Endometrial microvascular endothelial cells (primary cell): ENCODE measurements around the gene ENPP6. TPM values are rescaled to one million over a fixed set of nuclear protein-coding genes. Genes with fewer than 3 reads are reported as not detected.
"Not testable (repeated sequence)": the region's sequence is repeated elsewhere in the genome, so short reads cannot be mapped to it uniquely, and the experiment has no call there.

Experiments used
- in situ Hi-C: cut with HindIII; loops from 2 replicates; pipeline ENCODE4 v1.10.0; 2017; ENCODE audit warnings: low sequenced_read_pairs, low pct_unique_long_range_greater_than_20kb; ENCODE audit errors: inconsistent ontology term
- total RNA-seq: library from RNA; depleted of rRNA; stranded (reverse); fragments of >200 nt; gene quantifications from one replicate; pipeline ENCODE4 v1.2.3, GENCODE V29; 2015; ENCODE audit errors: inconsistent ontology term

The ENPP6 gene
- total RNA-seq, 1 donor from 2014 or later, result not detected

DNA sequence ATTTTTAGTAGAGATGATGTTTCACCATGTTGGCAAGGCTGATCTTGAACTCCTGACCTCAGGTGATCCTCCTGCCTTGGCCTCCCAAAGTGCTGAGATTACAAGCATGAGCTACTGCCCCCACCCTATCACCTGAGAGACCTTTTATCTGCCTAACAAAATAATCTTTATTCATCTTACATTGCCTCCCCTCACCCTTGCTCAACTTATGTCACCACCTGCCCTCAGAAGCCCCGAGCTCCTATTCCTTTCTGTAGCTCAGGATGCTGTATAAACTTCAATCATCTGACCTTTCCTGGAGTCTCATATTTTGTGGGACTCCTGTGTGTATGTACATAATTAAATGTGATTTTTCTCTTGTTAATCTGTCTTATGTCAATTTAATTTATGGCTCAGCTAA, 29.7 kb upstream of the ENPP6 start:
- in situ Hi-C loops, result no loop called here

DNA sequence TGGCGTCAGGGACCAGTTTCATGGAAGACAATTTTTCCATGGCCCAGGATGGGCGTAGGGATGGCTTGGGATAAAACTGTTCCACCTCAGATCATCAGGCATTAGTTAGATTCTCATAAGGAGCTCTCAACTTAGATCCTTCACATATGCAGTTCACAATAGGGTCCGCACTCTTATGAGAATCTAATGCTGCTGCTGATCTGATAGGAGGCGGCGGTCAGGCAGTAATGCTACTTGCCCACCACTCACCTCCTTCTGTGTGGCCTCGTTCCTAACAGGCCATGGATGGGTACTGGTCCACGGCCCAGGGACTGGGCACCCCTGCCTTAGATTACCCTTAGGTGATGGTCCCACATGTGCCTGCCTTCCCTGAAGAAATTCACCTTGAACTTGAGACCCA, 28.8 kb upstream of the ENPP6 start:
- in situ Hi-C loops, result no loop called here

DNA sequence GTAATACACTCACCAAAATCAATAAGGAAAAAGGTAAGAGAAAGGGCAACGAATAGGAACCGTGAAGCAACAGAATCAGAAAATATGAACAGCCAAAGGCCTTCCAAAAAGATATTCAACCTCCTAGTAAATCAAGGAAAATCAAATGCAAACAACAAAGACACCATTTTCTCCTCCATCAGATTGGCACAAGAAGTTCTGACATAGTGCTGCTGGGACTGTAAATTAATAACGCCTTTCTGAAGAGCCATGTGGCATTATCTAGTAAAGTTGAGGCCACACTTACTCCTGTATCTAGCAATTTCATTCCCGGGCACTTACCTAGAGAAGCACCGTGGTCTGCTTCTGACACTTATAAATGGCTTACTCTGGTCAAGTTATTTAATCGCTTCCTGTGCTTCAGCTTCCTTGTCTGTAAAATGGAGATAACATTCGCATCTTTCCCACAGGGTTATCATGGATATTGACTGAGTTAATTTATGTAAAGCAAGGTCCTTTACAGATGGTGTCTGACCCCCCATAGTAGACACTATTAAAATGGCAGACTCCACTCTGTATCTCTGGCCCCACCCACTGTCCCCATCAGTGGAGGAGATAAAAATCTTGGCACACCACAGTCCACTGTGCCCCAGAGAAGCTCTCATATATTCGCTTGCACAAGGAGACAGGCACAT, 20.5 kb upstream of the ENPP6 start:
- in situ Hi-C loops, result no loop called here

DNA sequence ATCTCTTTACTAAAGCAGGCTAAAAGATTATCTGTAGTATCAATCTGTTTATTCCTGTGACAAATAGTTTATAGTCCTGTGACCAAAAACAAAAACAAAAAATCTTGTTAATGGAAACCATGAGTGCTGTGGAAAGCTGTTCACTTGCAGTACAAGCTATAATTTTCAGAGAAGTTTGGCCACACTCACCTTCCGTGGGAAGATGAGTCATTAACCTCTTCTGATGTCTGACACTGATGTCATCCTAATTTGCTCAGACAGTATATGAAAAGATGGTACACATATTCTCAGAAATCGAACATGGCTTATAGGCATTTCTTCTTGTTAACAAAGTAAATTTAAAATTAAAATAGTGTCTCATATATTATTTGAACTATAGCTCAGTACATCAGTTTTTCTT, 19.9 kb upstream of the ENPP6 start:
- in situ Hi-C loops, result no loop called here

DNA sequence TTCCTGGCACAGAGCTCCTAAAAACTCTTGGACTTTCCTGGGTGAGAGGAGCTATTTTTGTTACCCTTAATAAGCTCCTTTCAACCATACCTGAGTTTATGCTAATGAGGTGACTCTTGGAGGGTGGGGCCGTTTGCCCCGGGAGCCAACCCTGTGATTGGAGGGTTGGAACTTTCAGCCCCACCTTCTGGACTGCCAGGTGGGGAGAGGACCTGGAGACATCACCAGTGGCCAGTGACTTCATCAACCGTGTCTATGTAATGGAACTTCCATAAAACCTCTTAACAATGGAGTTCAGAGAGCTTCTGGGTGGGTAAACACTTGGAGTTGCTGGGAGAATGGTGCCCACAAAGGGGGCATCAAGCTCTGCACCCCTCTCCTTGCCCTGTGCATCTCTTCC, 17.9 kb upstream of the ENPP6 start:
- in situ Hi-C loops, result no loop called here

DNA sequence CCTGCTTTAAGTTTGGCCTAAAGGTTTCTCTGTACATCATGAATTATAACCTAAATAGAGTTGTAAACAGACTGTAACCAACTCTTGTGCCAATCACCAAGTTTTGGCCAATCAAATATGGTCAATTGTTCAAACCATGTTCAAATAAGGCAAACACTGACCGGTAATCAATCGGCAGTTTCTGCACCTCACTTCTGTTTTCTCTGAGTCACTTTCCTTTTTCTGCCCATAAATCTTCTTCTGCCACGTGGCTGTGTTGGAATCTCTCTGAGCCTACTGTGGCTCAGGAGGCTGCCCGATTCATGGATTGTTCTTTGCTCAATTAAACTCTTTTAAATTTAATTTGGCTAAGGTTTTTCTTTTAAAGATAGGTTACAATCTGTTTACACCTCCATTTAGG, 16.5 kb upstream of the ENPP6 start:
- in situ Hi-C loops, result no loop called here

DNA sequence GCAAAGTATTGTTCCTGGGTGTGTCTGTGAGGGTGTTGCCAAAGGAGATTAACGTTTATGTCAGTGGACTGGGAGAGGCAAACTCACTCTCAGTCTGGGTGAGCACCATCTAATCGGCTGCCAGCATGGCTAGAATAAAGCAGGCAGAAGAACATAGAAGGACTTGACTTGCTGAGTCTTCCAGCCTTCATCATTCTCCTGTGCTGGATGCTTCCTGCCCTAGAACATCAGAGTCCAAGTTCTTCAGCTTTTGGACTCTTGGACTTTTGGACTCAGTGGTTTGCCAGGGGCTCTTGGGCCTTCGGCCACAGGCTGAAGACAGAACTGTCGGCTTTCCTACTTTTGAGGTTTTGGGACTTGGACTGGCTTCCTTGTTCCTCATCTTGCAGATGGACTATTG, 15.3 kb upstream of the ENPP6 start:
- in situ Hi-C loops, result no loop called here

DNA sequence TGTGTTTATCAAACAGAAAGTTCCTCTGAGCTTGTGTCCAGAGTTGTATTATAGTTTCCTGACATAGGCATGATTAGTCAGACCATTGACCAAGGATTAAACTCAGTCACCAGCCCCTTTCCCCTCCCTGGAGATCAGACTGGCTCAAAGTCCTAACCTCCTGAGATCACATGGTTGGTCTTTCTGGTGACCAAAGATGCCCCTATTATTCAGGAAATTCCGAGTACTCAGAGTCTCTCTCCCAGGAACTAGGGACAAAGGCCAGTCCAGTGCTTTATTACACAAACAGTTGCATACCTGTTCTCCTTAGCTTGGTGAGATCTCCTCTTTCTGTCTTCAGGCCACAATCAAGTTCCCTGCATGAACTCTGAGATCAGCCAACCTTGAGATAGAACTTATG, 14.5 kb upstream of the ENPP6 start:
- in situ Hi-C loops, result no loop called here

DNA sequence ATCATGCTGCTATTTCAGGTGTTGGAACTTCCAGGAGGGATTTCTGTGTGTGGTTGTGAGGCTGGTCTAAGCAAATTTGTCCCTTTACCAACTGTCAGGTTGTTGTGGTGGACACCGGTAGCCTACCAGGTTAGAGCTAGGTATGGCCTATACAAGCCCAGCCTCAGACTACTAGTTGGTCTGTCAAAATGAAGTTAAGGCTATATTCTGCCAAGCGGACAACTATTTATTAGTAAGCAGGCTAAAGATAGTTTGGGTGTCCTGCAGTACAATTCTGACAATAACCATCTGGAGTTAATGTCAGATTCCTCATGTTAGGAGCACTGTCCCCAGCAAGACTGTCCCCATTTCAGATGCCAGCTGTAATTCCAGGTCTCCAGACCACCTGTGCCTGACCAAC, 13.9 kb upstream of the ENPP6 start:
- in situ Hi-C loops, result no loop called here

DNA sequence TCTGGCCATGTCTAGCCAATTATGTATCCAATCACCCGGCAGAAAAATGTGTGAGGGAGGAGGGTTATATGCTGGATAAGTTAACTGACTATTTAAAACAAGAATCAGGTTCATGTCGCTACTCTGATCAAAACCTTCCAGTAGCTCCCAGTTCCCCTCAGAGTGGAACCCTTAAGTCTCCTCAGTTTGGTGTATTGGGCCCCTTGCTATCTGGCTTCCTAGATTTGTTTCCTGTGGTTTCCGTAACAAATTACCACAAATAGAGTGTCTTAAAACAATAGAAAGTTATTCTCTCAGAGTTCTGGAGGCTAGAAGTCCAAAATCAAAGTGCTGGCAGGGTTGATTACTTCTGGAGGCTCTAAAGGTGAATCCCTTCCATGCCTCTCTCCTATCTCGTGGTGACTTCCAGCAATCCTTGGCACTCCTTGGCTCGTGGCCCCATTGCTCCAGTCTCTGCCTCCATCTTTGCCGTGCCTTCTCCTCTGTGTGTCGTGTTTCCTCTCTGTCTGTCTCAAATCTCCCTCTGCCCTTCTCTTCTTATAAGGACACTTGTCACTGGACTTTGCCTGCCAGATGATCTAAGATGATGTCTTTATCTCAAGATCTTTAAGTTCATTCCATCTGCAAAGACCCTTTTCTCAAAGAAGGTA, 10.5 kb upstream of the ENPP6 start:
- in situ Hi-C loops, result no loop called here

DNA sequence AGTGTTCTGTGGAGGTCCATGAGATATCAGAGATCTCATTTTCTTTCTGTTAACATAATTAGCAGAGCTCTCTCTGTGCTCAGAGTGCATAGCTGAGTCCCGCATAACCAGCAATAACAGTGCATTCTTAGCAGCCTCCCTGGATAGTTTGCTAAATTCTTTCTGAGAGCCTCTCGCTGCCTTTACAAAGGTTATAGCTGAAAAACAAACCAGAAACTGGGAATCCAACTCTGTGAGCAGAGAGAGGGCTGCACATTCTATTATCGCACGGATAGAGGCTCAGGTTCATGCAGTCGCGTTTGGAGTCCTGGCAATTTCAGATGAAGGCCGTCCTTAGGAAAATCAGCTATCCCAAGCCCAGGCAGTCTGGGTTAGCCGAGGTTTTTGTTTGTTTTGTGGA, 1.2 kb downstream of the ENPP6 start:
- in situ Hi-C loops, result no loop called here

DNA sequence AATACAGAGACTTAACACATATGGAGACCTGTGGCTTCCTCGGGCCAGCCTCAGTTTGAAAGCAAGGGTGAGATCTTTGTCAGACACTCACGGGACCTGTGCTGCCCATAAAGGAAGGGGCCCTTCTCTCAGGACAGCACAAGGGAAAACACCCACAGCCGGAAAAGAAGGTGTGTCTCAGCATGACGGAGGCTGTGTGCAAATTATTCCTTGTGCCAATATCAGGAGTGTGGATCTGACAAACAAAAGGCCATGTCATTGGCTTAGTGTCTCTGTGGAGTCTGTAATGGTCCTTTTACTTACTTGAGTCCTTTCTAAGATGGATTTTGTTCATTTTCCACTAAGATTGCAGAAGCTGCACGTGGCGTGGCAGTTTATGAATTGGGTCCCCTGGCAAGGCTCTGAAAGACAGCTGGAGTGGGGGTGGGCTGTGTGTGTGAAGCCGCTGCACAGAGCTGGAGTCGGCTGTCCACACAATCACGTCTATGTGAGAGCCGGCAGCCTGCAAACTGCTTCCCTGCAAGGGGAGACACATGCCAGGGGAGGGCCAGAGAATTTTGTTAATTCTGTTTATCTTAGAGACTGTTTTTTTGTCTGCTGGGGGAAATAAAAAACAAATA, 1.9 kb downstream of the ENPP6 start:
- in situ Hi-C loops, result no loop called here

DNA sequence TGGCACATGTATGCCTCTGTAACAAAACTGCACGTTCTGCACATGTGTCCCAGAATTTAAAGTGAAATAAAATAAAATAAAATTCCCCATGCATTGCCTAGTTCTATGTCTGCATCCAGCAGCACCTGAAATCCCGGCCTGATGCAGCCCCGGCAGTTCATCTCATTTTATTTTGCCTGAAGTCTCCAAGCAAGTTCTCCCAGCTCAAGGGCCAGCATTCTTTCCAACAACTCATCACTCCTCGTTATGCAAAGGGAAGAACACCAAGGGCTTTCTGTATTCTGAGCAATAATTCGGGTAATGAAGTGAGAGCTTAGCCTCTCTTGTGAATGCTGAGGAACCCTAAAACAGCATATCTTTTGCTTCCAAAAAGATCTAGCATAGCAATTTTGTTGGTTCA, 2.7 kb downstream of the ENPP6 start:
- in situ Hi-C loops, result no loop called here

DNA sequence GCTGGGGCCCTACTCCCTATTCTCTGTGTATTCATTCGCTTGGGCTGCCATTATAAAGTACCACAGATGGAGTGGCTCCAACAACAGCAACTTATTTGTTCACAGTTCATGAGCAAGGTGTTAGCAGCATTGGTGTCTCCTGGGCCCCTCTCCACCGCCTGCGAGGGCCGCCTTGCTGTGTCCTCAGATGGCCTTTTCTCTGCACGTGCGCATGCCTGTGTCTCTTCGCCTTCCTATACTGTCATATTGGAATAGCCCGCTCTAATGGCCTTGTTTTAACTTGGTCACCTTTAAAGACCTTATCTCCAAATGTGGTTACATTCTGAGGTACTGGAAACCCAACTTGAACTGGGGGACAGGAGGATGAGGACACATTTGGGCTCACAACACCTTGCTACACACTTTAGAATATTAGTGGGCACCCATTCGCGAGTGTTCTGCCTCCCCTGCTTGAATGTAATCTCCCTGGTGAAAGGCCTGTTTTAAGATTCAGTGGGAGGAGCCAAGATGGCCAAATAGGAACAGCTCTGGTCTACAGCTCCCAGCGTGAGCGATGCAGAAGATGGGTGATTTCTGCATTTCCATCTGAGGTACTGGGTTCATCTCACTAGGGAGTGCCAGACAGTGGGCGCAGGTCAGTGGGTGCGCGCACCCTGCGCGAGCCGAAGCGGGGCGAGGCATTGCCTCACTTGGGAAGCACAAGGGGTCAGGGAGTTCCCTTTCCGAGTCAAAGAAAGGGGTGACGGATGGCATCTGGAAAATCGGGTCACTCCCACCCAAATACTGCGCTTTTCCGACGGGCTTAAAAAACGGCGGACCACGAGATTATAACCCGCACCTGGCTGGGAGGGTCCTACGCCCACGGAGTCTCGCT, 9.7 kb downstream of the ENPP6 start:
- in situ Hi-C loops, result not testable (repeated sequence)

DNA sequence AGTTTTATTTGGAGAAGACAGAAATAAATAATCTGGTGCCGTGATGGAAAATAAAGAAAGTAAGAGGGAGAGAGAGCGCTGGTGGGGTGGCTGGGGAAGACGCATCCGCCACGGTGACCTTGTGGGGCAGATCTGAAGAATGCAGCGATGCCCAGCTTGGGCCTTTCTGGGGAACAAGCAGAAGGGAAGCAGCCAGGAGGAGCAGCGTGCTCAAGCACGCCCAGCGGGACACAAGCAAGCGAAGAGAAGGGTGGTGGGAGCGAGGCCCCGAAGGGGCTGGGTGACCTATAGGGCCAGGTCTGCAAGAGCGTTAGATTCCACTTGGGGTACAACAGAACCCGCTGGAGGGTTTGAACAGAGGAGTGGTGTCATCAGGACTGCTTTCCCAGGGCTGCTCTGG, 12.4 kb downstream of the ENPP6 start:
- in situ Hi-C loops, result no loop called here

DNA sequence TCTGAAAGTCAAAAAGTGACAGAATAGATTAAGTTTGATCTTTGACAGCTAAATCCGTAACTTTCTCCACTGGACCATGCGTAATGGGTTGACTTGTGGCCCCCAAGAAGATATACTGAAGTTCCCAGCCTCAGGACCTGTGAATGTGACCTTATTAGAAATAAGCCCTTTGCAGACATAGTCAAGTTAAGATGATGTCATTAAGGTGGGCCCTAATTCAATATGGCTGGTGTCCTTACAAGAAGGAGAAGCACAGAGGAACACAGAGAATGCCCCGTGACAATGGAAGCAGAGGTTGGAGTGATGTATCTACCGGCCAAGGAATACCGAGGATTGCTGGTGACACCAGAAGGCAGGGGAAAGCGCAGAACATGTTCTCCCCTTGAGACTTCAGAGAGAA, 14.4 kb downstream of the ENPP6 start:
- in situ Hi-C loops, result no loop called here

DNA sequence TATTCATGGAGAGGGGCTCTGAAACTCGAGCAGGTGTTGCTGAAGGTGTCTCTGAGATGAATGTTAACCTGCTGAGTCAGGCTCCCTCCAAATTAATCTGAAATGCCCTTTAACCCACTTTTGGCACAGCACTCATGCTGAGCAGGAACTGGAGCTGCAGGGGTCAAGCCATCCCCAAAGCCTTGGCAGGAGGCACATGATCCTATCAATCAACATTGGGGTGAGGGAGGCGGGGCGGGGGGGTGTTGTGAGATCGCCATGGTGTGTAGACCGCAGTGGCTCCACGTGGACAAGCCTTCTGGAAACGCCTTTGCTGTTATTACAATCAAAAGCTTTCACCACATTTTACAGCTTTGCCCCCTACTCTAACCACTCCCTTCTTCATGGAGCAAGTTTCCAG, 16.5 kb downstream of the ENPP6 start:
- in situ Hi-C loops, result no loop called here

DNA sequence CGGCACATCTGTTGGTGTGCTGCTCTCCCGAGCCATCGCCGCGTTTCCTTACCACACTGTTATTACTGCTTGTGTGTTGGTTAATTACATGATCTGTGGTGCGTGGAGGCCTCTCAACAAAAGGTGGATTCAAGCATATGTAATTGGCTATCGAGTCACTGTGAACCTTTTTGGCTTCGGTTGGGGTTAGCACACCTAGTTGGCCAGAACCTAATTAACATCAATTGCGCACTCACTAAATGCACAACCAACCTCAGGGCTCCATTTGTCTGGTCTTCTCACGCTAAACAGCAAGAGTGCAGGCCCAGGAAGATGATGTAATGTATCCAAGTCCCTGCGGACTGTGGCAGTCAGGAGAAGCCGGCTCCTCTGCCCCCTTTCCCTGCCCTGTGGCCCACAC, 17.4 kb downstream of the ENPP6 start:
- in situ Hi-C loops, result no loop called here

DNA sequence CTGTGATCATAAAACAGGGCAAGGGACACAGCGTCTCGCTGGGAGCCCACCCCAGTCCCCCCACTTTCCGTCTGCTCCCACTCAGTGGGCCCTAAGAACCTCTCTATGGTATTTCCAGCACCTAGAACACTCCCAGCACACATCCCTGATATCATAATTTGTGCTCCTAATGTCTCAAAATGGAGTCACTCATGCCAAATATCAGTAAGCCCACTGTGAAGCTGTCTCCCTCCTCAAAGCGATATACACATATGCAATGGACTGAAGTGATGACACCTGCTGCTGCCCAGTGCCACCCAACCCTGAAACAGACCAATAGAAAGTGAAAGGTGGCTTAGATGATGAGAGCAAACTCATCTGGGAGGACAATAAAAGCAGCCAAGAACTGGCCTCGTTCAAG, 17.9 kb downstream of the ENPP6 start:
- in situ Hi-C loops, result no loop called here

DNA sequence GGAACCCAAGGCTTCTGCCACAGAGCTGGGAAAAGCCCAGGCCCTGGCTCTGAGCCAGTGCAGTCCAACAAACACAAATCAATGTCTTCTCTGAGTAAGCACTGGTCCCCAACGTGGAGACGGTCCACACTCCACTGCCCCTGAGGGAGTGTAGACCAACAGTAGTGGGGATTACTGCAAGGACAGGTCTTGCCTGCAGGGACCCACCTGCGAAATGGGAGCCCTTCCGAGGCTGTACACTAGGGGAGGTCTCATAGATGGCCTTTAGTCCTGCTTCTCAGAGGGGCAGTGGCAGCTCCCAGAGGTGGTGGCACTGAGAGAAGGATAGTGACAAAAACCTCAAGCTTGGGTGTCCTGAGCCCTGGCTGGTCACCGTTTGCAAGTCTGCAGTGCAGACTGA, 19.5 kb downstream of the ENPP6 start:
- in situ Hi-C loops, result no loop called here
